Naive B cell (primary cell): ENCODE results near the gene ACADM. TPM values are rescaled to one million over a fixed set of nuclear protein-coding genes. Genes with fewer than 3 reads are reported as not detected.

Experiments
- ATAC-seq, 2 donors: fragments of 150-1000 bp; cut with Tn5 transposase; 2 replicates each; pipeline ENCODE4 v1.10.0; 2021; ENCODE audit warnings: low read depth in 2 of 2, mild to moderate bottlenecking in 2 of 2, moderate library complexity in 2 of 2
- DNase-seq: peaks from one replicate; pipeline ENCODE4 v3.0.0; 2022
- H3K27ac Mint-ChIP-seq, 6 donors: one replicate each; pipeline ENCODE4 v1.8.0; 2020 to 2022; ENCODE audit warnings: mild to moderate bottlenecking in 6 of 6, mixed read lengths in 6 of 6, moderate library complexity in 5 of 6, inconsistent platforms in 2 of 6
- H3K27me3 Mint-ChIP-seq, 3 donors: one replicate each; pipeline ENCODE4 v1.8.0; 2021 to 2022; ENCODE audit warnings: mixed read lengths in 3 of 3, mild to moderate bottlenecking in 1 of 3
- H3K36me3 Mint-ChIP-seq, 2 donors: one replicate each; pipeline ENCODE4 v1.8.0; 2020 to 2022; ENCODE audit warnings: mixed read lengths in 2 of 2, inconsistent platforms in 1 of 2, mild to moderate bottlenecking in 1 of 2
- H3K4me1 Mint-ChIP-seq, 3 donors: one replicate each; pipeline ENCODE4 v1.8.0; 2020 to 2022; ENCODE audit warnings: mixed read lengths in 3 of 3, inconsistent platforms in 1 of 3, mild to moderate bottlenecking in 1 of 3, moderate library complexity in 1 of 3
- H3K4me3 Mint-ChIP-seq, 8 donors: one replicate each; pipeline ENCODE4 v1.8.0; 2020 to 2022; ENCODE audit warnings: mild to moderate bottlenecking in 8 of 8, mixed read lengths in 8 of 8, moderate library complexity in 8 of 8, inconsistent platforms in 2 of 8
- H3K9me3 Mint-ChIP-seq, 7 donors: one replicate each; pipeline ENCODE4 v1.8.0; 2020 to 2022; ENCODE audit warnings: mixed read lengths in 7 of 7, mild to moderate bottlenecking in 5 of 7, inconsistent platforms in 2 of 7, moderate library complexity in 1 of 7
- polyA plus RNA-seq, 6 donors: library from polyadenylated mRNA; unstranded; fragments of 300-500 nt; fragmentation: Illumina TruSeq; gene quantifications; one replicate each; pipeline ENCODE4 v1.2.3, GENCODE V29; 2021; ENCODE audit warnings: low read depth in 6 of 6

Gene ACADM
- polyA plus RNA-seq, 6 donors from 2014 or later = 58.5 to 89.4 (median 72.7) TPM

DNA sequence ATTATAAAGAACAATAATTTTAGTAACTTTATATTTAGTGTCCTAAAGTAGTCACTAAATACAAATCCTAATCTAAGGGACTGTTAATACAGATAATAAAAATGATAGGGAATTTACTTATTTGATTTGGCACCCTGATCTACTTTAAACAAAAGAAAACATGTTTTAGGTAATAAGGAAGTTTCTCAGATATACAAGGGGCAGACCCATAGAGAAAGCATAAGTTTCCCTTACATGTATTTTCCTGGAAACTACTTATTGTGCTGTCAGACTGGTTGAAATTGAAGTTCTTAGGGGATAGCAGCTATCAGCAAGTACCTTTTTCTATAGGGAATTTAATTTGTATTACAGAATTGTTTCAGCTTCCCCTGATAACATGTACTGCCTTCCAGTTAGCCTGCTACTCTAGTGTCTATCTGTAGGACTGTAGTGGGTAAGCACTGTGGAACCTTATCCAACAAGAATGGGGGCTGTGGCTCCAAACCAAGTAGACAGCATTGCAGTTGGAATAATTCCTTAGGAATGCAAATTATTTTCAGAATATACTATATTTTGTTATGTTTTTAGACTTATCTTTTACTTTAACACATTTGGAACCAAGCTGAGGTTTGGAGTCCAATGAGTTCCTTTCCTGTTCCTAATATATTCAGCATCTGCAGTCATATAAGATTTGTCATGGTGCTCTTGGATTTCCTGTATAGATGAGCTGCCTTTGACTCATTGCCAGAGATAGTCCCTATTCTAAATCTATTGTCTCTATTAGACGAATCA, 86.9 kb downstream of the ACADM start:
- H3K27me3 Mint-ChIP-seq = no peaks in the 10 kb centered on the region
- H3K4me3 Mint-ChIP-seq = no peak overlapping the region
- H3K4me1 Mint-ChIP-seq = no peaks in the 10 kb centered on the region
- ATAC-seq (no peak), DNase-seq (no peak)
- H3K36me3 Mint-ChIP-seq = peaks cover 8 to 13% of the 10 kb centered on the region in 2 donors
- H3K9me3 Mint-ChIP-seq = no peaks in the 10 kb centered on the region
- H3K27ac Mint-ChIP-seq = no peak overlapping the region

DNA sequence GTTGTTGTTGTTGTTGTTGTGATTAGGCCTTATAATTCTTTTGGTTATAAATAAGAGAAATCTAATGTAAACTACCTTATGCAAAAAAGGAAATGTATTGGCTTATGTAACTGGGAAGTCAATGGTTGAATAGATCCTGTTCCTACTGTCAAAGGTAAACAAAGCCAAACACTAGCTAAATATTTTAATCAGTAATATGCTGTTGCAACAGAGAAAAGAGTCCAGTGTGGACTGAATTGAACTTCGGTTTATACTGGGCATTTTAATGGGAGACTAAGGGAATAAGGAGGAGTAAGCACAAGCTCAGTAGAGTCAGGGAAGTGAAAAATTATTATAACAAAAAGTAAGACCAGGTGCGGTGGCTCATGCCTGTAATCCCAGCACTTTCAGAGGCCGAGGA, 87.6 kb downstream of the ACADM start:
- Mint-ChIP-seq H3K27me3 (no peaks in the 10 kb centered on the region), H3K4me3 (no peak overlapping the region), H3K4me1 (no peaks in the 10 kb centered on the region), H3K36me3 (peaks cover 8 to 13% of the 10 kb centered on the region in 2 donors), H3K9me3 (no peaks in the 10 kb centered on the region), H3K27ac (no peak overlapping the region)
- no peak for DNase-seq
- ATAC-seq = no peak

Other genes starting within 250 kb of the ACADM start
- 1 to 10 TPM in 3 of 6 donors, under 1 TPM in 2, not detected in 1; 0.17 to 2.9 (median 1.3) TPM for gene SLC44A5, start 113.6 kb upstream of the ACADM start, polyA plus RNA-seq
- 10 to 100 TPM in 3 of 6 donors, 1 to 10 TPM in 3; 7.3 to 17.3 (median 10.1) TPM for gene RABGGTB, start 61.5 kb downstream of the ACADM start, polyA plus RNA-seq
- gene MSH4, start 72.2 kb downstream of the ACADM start, polyA plus RNA-seq = not detected
- gene ASB17, start 207.7 kb downstream of the ACADM start, polyA plus RNA-seq = not detected